IMR-90 (cell line): ENCODE measurements around the gene S1PR2. TPM values are rescaled to one million over a fixed set of nuclear protein-coding genes. Genes with fewer than 3 reads are reported as not detected.
A peak's percentile ranks its signal among the peaks of the same experiment; 100 is the strongest.

ENCODE experiments used
- ATAC-seq: fragments of 200-7000 bp; cut with Tn5 transposase; 2 replicates; pipeline ENCODE4 v1.9.1; 2020; ENCODE audit warnings: low read depth, mild to moderate bottlenecking, moderate library complexity
- BruUV-seq: library from RNA; stranded (reverse); fragments of 400-500 nt; replicated peaks from 2 replicates; lab custom pipeline; 2021; lab: Mats Ljungman, UMichigan
- CTCF ChIA-PET: fragments of 300-600 bp; formaldehyde crosslinking; extraction: SDS; loops from one replicate; lab custom pipeline; 2021; ENCODE audit warnings: antibody characterized with exemption; lab: Yijun Ruan, JAX
- POLR2A ChIA-PET: fragments of 300-600 bp; sonication (Branson Sonifier 250); formaldehyde crosslinking; loops from one replicate; lab custom pipeline; 2022; ENCODE audit warnings: antibody characterized with exemption; ENCODE audit not compliant: unreplicated experiment; lab: Charles Lee
- DNase-seq: peaks from one replicate; pipeline ENCODE4 v3.0.0; 2013
- H2AFZ ChIP-seq: replicated peaks from 2 replicates; pipeline ENCODE3; 2013; ENCODE audit warnings: low read length, mild to moderate bottlenecking; ENCODE audit not compliant: poor library complexity
- H2AK5ac ChIP-seq: 2 replicates; pipeline ENCODE4 v1.6.1; 2013; ENCODE audit warnings: low read depth, low read length, inconsistent platforms
- H2AK9ac ChIP-seq: replicated peaks from 2 replicates; pipeline ENCODE3; 2013; ENCODE audit warnings: mild to moderate bottlenecking, low read depth, low read length, moderate library complexity; ENCODE audit not compliant: poor library complexity
- H2BK120ac ChIP-seq: 2 replicates; pipeline ENCODE4 v1.6.1; 2013; ENCODE audit warnings: low read depth, low read length, inconsistent platforms
- H2BK15ac ChIP-seq: 3 replicates; pipeline ENCODE4 v1.6.1; 2013; ENCODE audit warnings: low read depth, low read length, inconsistent platforms
- H2BK20ac ChIP-seq: 2 replicates; pipeline ENCODE4 v1.6.1; 2013; ENCODE audit warnings: low read depth, mild to moderate bottlenecking, inconsistent platforms, low read length, moderate library complexity
- H2BK5ac ChIP-seq: 2 replicates; pipeline ENCODE4 v1.6.1; 2013; ENCODE audit warnings: mild to moderate bottlenecking, low read depth, low read length, inconsistent platforms; ENCODE audit not compliant: poor library complexity, severe bottlenecking
- H3K14ac ChIP-seq: replicated peaks from 2 replicates; pipeline ENCODE4 v1.6.1; 2013; ENCODE audit warnings: low read depth, low read length, inconsistent platforms
- H3K18ac ChIP-seq: 2 replicates; pipeline ENCODE4 v1.6.1; 2013; ENCODE audit warnings: low read depth, low read length, control low read depth
- H3K23ac ChIP-seq: 2 replicates; pipeline ENCODE4 v1.6.1; 2013; ENCODE audit warnings: low read depth, low read length, inconsistent platforms
- H3K27ac ChIP-seq: 2 replicates; pipeline ENCODE4 v1.5.1; 2013; ENCODE audit warnings: mild to moderate bottlenecking, control low read depth, low read length; ENCODE audit not compliant: insufficient read depth
- H3K27me3 ChIP-seq: 2 replicates; pipeline ENCODE4 v1.6.1; 2013; ENCODE audit warnings: low read length; ENCODE audit not compliant: control insufficient read depth, insufficient read depth
- H3K36me3 ChIP-seq: 2 replicates; pipeline ENCODE4 v1.6.1; 2013; ENCODE audit warnings: low read length, mixed read lengths; ENCODE audit not compliant: control insufficient read depth, insufficient read depth
- H3K4ac ChIP-seq: 2 replicates; pipeline ENCODE4 v1.6.1; 2013; ENCODE audit warnings: low read depth, low read length, inconsistent platforms
- H3K4me1 ChIP-seq: 2 replicates; pipeline ENCODE4 v1.6.1; 2013; ENCODE audit warnings: low read length, mixed read lengths; ENCODE audit not compliant: control insufficient read depth, insufficient read depth
- H3K4me2 ChIP-seq: 2 replicates; pipeline ENCODE4 v1.6.1; 2013; ENCODE audit warnings: low read depth, mild to moderate bottlenecking, control low read depth, low read length, moderate library complexity
- H3K4me3 ChIP-seq: 2 replicates; pipeline ENCODE4 v1.5.1; 2013; ENCODE audit warnings: low read depth, mild to moderate bottlenecking, control low read depth, low read length, moderate library complexity; ENCODE audit not compliant: insufficient read depth
- H3K56ac ChIP-seq: 2 replicates; pipeline ENCODE4 v1.6.1; 2013; ENCODE audit warnings: low read length, inconsistent platforms; ENCODE audit not compliant: insufficient read depth; ENCODE audit errors: extremely low read depth
- H3K79me1 ChIP-seq, 2 experiments: 2 replicates each; pipeline ENCODE4 v1.6.1; 2013; ENCODE audit warnings: low read length in 2 of 2, inconsistent platforms in 1 of 2, low read depth in 1 of 2
- H3K9ac ChIP-seq: 2 replicates; pipeline ENCODE4 v1.6.1; 2013; ENCODE audit warnings: low read depth, low read length, control low read depth
- H3K9me1 ChIP-seq: 2 replicates; pipeline ENCODE4 v1.6.1; 2013; ENCODE audit warnings: low read length, inconsistent platforms; ENCODE audit not compliant: insufficient read depth
- H3K9me3 ChIP-seq: 2 replicates; pipeline ENCODE4 v1.6.1; 2013; ENCODE audit warnings: low read length; ENCODE audit not compliant: control insufficient read depth, insufficient read depth
- H4K20me1 ChIP-seq: 2 replicates; pipeline ENCODE4 v1.6.1; 2013; ENCODE audit warnings: low read length, inconsistent platforms; ENCODE audit not compliant: insufficient read depth
- H4K5ac ChIP-seq: 2 replicates; pipeline ENCODE4 v1.6.1; 2013; ENCODE audit warnings: mild to moderate bottlenecking, low read depth, low read length, control low read depth
- H4K8ac ChIP-seq, 2 experiments: 2 replicates each; pipeline ENCODE4 v1.6.1; 2013; ENCODE audit warnings: low read depth in 2 of 2, low read length in 2 of 2, control low read depth in 1 of 2, inconsistent platforms in 1 of 2
- H4K91ac ChIP-seq: 2 replicates; pipeline ENCODE4 v1.6.1; 2013; ENCODE audit warnings: low read depth, low read length, inconsistent platforms; ENCODE audit not compliant: insufficient read depth
- BHLHE40 ChIP-seq: fragments of 150-350 bp; IDR thresholded peaks from 2 replicates; pipeline ENCODE4 v1.6.1; 2016; ENCODE audit warnings: mild to moderate bottlenecking, low read depth, low read length
- CHD1 ChIP-seq: IDR thresholded peaks from 2 replicates; pipeline ENCODE4 v1.6.1; 2012; ENCODE audit warnings: low read depth, low read length, improper control_type of control experiment
- FOS ChIP-seq: fragments of 150-350 bp; IDR thresholded peaks from 2 replicates; pipeline ENCODE4 v1.6.1; 2016; ENCODE audit warnings: low read depth, low read length
- MAFK ChIP-seq: IDR thresholded peaks from 2 replicates; pipeline ENCODE4 v1.6.1; 2012; ENCODE audit warnings: low read depth, low read length, improper control_type of control experiment
- NFE2L2 ChIP-seq: fragments of 150-350 bp; IDR thresholded peaks from 2 replicates; pipeline ENCODE4 v1.6.1; 2016; ENCODE audit warnings: low read depth, mild to moderate bottlenecking, low read length
- POLR2A ChIP-seq: IDR thresholded peaks from 2 replicates; pipeline ENCODE4 v1.6.1; 2012; ENCODE audit warnings: mild to moderate bottlenecking, low read depth, low read length
- RAD21 ChIP-seq: IDR thresholded peaks from 2 replicates; pipeline ENCODE4 v1.6.1; 2012; ENCODE audit warnings: low read length, improper control_type of control experiment
- RCOR1 ChIP-seq: IDR thresholded peaks from 2 replicates; pipeline ENCODE4 v1.6.1; 2012; ENCODE audit warnings: mild to moderate bottlenecking, low read length, improper control_type of control experiment; ENCODE audit not compliant: insufficient replicate concordance
- RFX5 ChIP-seq: IDR thresholded peaks from 2 replicates; pipeline ENCODE4 v1.8.0; 2012; ENCODE audit warnings: low read depth, mild to moderate bottlenecking, low read length, moderate library complexity
- SMC3 ChIP-seq: fragments of 150-350 bp; IDR thresholded peaks from 2 replicates; pipeline ENCODE4 v1.6.1; 2016; ENCODE audit warnings: low read depth, mild to moderate bottlenecking, antibody characterized with exemption, low read length, moderate library complexity
- USF2 ChIP-seq: fragments of 150-350 bp; IDR thresholded peaks from 2 replicates; pipeline ENCODE4 v1.6.1; 2017; ENCODE audit warnings: mild to moderate bottlenecking, antibody characterized with exemption, low read length, low read depth
- WGBS, 2 experiments: methylation state at CpG; one replicate each; pipeline versions ENCODE4 v1.1.5 to v1.1.7; 2013; ENCODE audit warnings: missing lambda C conversion rate in 2 of 2; ENCODE audit not compliant: insufficient read length in 1 of 2; ENCODE audit errors: extremely low coverage in 2 of 2; 5-methylcytosine and 5-hydroxymethylcytosine counted together
- dilution Hi-C: fragments of 300-500 bp; cut with HindIII; formaldehyde crosslinking; loops from one replicate; pipeline ENCODE4 v1.14.3; 2018; ENCODE audit warnings: low sequenced_read_pairs; ENCODE audit not compliant: unreplicated experiment
- in situ Hi-C: fragments of 300-500 bp; cut with MboI; formaldehyde crosslinking; loops from 3 replicates; pipeline ENCODE4 v1.14.3; 2019; ENCODE audit warnings: low sequenced_read_pairs, inconsistent platforms, mixed read lengths
- intact Hi-C: fragments of 100-400 bp; cut with micrococcal nuclease; formaldehyde crosslinking; loops from 2 replicates; pipeline ENCODE4 v1.10.0; 2022
- polyA plus RNA-seq, 3 experiments: library from polyadenylated mRNA; depleted of rRNA; stranded (reverse); fragments of >200 nt; gene quantifications; 2 replicates each; pipeline ENCODE4 v1.2.3, GENCODE V29; 2012; ENCODE audit warnings: low replicate concordance in 1 of 3
- total RNA-seq: library from RNA; depleted of rRNA; stranded (reverse); fragments of >200 nt; gene quantifications from 2 replicates; pipeline ENCODE4 v1.2.3, GENCODE V29; 2012
- TF ChIP-seq, protein P1 (sequence below): conservative IDR thresholded peaks from 2 replicates; pipeline ENCODE4 v1.5.1; 2012; ENCODE audit warnings: mild to moderate bottlenecking, low read depth, low read length, improper control_type of control experiment
- TF ChIP-seq, protein P2 (sequence below): fragments of 150-350 bp; IDR thresholded peaks from 2 replicates; pipeline ENCODE4 v1.6.1; 2016; ENCODE audit warnings: low read depth, mild to moderate bottlenecking, low read length, moderate library complexity, borderline replicate concordance

S1PR2 gene
- total and polyA plus RNA-seq, 2 of the 4 experiments (the other 2 are of a cell fraction) = 14.0 to 15.0 TPM

GRCh38 chr19:10262771-10263170 is 31.6 kb upstream of the S1PR2 start:
- H2AK9ac ChIP-seq = no peak overlapping the region
- H3K4me2 ChIP-seq = no peak overlapping the region
- no peaks in the 10 kb centered on the region for H3K9me3 ChIP-seq
- H3K18ac ChIP-seq = no peak overlapping the region
- TF ChIP-seq FOS = no peak
- TF ChIP-seq, protein P1, sequence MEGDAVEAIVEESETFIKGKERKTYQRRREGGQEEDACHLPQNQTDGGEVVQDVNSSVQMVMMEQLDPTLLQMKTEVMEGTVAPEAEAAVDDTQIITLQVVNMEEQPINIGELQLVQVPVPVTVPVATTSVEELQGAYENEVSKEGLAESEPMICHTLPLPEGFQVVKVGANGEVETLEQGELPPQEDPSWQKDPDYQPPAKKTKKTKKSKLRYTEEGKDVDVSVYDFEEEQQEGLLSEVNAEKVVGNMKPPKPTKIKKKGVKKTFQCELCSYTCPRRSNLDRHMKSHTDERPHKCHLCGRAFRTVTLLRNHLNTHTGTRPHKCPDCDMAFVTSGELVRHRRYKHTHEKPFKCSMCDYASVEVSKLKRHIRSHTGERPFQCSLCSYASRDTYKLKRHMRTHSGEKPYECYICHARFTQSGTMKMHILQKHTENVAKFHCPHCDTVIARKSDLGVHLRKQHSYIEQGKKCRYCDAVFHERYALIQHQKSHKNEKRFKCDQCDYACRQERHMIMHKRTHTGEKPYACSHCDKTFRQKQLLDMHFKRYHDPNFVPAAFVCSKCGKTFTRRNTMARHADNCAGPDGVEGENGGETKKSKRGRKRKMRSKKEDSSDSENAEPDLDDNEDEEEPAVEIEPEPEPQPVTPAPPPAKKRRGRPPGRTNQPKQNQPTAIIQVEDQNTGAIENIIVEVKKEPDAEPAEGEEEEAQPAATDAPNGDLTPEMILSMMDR = no peak
- TF ChIP-seq BHLHE40 = no peak
- TF ChIP-seq RAD21 = no peak
- no peak for TF ChIP-seq NFE2L2
- TF ChIP-seq USF2 = no peak
- no peak for TF ChIP-seq CHD1
- TF ChIP-seq, protein P2, sequence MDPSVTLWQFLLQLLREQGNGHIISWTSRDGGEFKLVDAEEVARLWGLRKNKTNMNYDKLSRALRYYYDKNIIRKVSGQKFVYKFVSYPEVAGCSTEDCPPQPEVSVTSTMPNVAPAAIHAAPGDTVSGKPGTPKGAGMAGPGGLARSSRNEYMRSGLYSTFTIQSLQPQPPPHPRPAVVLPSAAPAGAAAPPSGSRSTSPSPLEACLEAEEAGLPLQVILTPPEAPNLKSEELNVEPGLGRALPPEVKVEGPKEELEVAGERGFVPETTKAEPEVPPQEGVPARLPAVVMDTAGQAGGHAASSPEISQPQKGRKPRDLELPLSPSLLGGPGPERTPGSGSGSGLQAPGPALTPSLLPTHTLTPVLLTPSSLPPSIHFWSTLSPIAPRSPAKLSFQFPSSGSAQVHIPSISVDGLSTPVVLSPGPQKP = no peak
- TF ChIP-seq MAFK = no peak
- no peak for TF ChIP-seq POLR2A
- TF ChIP-seq RFX5 = no peak
- no peak for TF ChIP-seq SMC3
- TF ChIP-seq RCOR1 = no peak
- no peak overlapping the region for H2BK20ac ChIP-seq
- no peaks in the 10 kb centered on the region for H3K4me1 ChIP-seq
- ATAC-seq (no peak), DNase-seq (peak; percentile 65)
- no peak overlapping the region for H2BK5ac ChIP-seq
- H3K9me1 ChIP-seq = no peaks in the 10 kb centered on the region
- dilution Hi-C loops (no loop called here), in situ Hi-C loops (loop anchor here (5.0 kb wide), 1 partner anchor 125 kb away; no protein-coding TSS in a partner anchor), intact Hi-C loops (no loop called here)
- no peak overlapping the region for H2BK120ac ChIP-seq
- no peak overlapping the region for H4K8ac ChIP-seq
- WGBS, 2 experiments = no CpG with 5 or more reads among the region's 7 CpGs
- H2AFZ ChIP-seq = peak overlapping the region; percentile 69
- H4K91ac ChIP-seq = no peak overlapping the region
- H3K79me1 ChIP-seq = no peaks in the 10 kb centered on the region
- H3K23ac ChIP-seq = no peak overlapping the region
- H4K5ac ChIP-seq = no peak overlapping the region
- H3K27ac ChIP-seq = no peak overlapping the region
- no peak overlapping the region for H3K4me3 ChIP-seq
- H2AK5ac ChIP-seq = no peak overlapping the region
- no peak overlapping the region for H3K4ac ChIP-seq
- POLR2A ChIA-PET = no interaction called here
- BruUV-seq = no TSS peak
- no peak overlapping the region for H3K14ac ChIP-seq
- no peak overlapping the region for H3K56ac ChIP-seq
- H4K20me1 ChIP-seq = no peaks in the 10 kb centered on the region
- H3K36me3 ChIP-seq = peaks cover 14% of the 10 kb centered on the region
- H3K27me3 ChIP-seq = no peaks in the 10 kb centered on the region
- CTCF ChIA-PET = no interaction called here
- no peak overlapping the region for H2BK15ac ChIP-seq
- no peak overlapping the region for H3K9ac ChIP-seq
